ENCODE measurements around the gene RRP12.

RRP12 gene

DNA sequence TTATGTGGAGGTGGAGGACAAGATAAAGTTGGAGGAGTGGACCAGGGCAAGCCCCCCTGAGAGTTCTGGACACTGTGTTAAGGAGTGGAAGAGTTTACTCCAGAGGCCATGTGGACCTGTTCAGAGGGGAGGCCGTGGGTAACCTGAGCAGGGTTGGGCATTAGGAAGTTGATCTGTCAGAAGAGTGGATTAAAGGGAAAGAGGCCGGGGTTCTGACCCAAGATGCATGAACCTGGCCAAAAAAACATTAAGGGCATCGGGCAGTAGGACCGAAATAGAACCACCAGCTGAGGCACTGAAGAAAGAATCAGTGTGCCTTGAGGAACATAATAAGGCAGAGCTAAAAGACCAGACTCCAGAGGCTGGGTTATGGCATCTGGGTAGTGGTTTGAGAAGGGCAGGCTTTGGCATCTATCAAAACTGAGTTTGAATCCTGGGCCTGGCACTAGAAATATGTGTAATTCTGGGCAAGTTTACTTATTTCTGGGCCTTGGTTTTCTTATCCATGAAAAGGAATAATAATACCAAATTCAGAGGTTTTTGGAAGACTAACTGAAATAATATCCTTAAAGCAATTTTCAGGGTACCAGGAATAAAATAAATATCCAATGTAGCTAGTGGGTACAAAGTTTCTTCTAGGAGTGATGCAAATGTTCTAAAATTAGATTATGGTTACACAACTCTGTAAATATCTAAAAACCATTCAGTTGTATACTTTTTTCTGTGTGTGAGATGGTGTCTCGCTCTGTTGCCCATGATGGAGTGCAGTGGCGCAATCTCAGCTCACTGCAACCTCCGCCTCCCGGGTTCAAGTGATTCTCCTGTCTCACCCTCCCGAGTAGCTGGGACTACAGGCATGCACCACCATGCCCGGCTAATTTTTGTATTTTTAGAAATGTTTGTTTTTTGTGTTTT is 93.0 kb downstream of the RRP12 start:
- no peak for DNase-seq

DNA sequence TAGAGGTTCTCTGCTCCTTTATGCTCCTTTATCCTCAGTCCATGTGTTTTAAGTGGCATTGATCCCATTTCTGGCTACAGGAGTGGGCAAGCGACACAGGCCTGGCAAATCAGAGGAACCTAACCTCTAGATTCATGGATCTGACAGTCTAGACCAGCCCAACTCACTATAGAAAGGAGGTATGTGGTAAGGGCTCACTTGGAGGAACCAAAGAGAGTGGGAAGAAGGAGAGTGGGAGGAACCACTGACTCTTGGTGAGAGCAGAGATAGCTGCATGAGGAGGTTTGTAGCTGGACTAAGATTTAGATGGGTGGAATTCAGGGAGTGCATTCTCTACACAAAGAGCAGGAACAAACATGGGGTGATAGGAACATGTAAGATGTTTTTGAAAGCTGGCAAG is 93.7 kb downstream of the RRP12 start:
- DNase-seq = no peak
